Effector memory CD8-positive, alpha-beta T cell (primary cell): ENCODE measurements around the gene FAM53B.

Source experiments
- ATAC-seq: fragments of 150-1000 bp; cut with Tn5 transposase; replicated peaks from 2 replicates; pipeline ENCODE4 v1.10.0; 2021; ENCODE audit warnings: mild to moderate bottlenecking, moderate library complexity
- DNase-seq, 3 experiments: peaks; one replicate each; pipeline ENCODE4 v3.0.0; 2021
- H3K27ac Mint-ChIP-seq, 2 donors: one replicate each; pipeline ENCODE4 v1.8.0; 2022; ENCODE audit warnings: mild to moderate bottlenecking in 2 of 2, mixed read lengths in 2 of 2, moderate library complexity in 2 of 2
- H3K27me3 Mint-ChIP-seq, 2 donors: one replicate each; pipeline ENCODE4 v1.8.0; 2022; ENCODE audit warnings: mixed read lengths in 2 of 2
- H3K36me3 Mint-ChIP-seq: one replicate; pipeline ENCODE4 v1.8.0; 2022; ENCODE audit warnings: mild to moderate bottlenecking, moderate library complexity, mixed read lengths; ENCODE audit not compliant: insufficient read depth
- H3K4me1 Mint-ChIP-seq, 2 donors: one replicate each; pipeline ENCODE4 v1.8.0; 2022; ENCODE audit warnings: low read depth in 2 of 2, mixed read lengths in 2 of 2
- H3K4me3 Mint-ChIP-seq, 2 donors: one replicate each; pipeline ENCODE4 v1.8.0; 2022; ENCODE audit warnings: mild to moderate bottlenecking in 2 of 2, mixed read lengths in 2 of 2, moderate library complexity in 2 of 2
- H3K9me3 Mint-ChIP-seq, 2 donors: one replicate each; pipeline ENCODE4 v1.8.0; 2022; ENCODE audit warnings: mixed read lengths in 2 of 2

FAM53B gene

GRCh38 chr10:124625831-124626238, 118.3 kb downstream of the FAM53B start:
- Mint-ChIP-seq H3K4me3 (no peak overlapping the region), H3K27ac (peak overlapping the region in 1 of 2 donors; percentile 97), H3K27me3 (no peaks in the 10 kb centered on the region), H3K4me1 (peaks cover 39 to 59% of the 10 kb centered on the region in 2 donors), H3K9me3 (no peaks in the 10 kb centered on the region), H3K36me3 (peaks cover 22% of the 10 kb centered on the region)
- no peak for DNase-seq
- ATAC-seq: no peak

DNA sequence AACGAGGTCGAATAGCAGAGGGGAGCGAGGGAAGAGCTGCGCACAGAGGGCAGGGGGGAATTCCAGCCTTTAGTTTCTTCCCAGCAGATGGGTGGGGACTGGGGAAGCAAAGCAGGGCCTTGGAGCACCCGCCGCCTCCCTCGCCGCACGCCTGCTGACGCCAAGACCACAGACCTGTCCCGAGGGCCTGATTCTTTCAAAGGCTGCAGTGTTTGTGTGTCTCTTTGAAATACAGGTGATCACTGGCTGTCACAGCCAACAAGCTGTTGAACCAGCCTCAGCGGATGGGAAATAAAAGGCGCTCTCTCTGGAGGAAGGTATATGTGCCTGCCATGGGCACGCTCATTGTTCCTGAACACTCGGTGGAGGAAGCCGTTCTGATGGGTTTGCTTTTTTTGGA, 119.3 kb downstream of the FAM53B start:
- peaks cover 38 to 59% of the 10 kb centered on the region in 2 donors for H3K4me1 Mint-ChIP-seq
- ATAC-seq: no peak
- peak overlapping the region; percentile 84 to 97 for H3K27ac Mint-ChIP-seq
- peaks cover 22% of the 10 kb centered on the region for H3K36me3 Mint-ChIP-seq
- peak overlapping the region; percentile 8 to 14 for H3K4me3 Mint-ChIP-seq
- DNase-seq: no peak
- H3K9me3 Mint-ChIP-seq: no peaks in the 10 kb centered on the region
- no peaks in the 10 kb centered on the region for H3K27me3 Mint-ChIP-seq

GRCh38 chr10:124624466-124624865, 119.7 kb downstream of the FAM53B start:
- H3K4me3 Mint-ChIP-seq: peak overlapping the region; percentile 8 to 14
- DNase-seq (no peak), ATAC-seq (no peak)
- peaks cover 23% of the 10 kb centered on the region for H3K36me3 Mint-ChIP-seq
- H3K9me3 Mint-ChIP-seq: no peaks in the 10 kb centered on the region
- H3K27me3 Mint-ChIP-seq: no peaks in the 10 kb centered on the region
- peak overlapping the region; percentile 84 to 97 for H3K27ac Mint-ChIP-seq
- H3K4me1 Mint-ChIP-seq: peaks cover 40 to 60% of the 10 kb centered on the region in 2 donors

- no peaks in the 10 kb centered on the region for H3K27me3 Mint-ChIP-seq
- ATAC-seq (no peak), DNase-seq (no peak)
- H3K9me3 Mint-ChIP-seq: no peaks in the 10 kb centered on the region
- H3K4me1 Mint-ChIP-seq: peaks cover 40 to 60% of the 10 kb centered on the region in 2 donors
- no peak overlapping the region for H3K4me3 Mint-ChIP-seq
- H3K27ac Mint-ChIP-seq: peak overlapping the region; percentile 84 to 97
- H3K36me3 Mint-ChIP-seq: peaks cover 24% of the 10 kb centered on the region
Observed at GRCh38 chr10:124624006-124624405, 120.2 kb downstream of the FAM53B start.

DNA sequence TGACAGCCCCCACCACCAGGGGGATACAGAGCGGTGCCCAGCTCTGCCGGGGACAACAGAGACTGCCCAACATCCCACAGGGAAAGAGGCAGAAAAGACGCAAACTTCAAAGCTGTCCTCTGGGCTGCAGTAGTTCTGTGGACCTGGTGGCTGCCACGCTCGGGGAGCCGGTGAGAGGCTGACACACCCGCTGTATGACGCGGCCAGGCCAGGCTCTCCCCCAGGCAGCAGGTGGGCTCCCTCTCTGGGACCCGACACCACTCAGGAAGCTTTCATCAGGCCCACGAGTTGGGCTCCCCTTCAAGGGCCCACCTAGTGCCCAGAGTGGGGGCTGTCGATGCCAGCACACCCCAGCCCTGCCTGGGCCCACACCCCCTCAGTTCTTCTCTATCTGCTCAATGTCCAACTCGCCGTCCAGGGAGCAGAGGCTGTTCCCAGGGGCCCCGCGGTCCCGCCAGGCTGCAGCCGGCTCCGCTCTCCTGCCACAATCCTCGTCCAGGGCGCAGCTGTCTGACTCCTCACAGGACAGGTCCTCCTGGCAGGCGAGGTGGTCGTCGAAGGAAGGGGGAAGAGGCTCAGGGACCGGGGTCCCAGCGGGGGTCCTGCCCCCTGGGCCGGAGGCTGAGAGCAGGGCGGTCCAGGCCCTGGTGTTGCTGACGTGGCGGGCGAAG, 121.2 kb downstream of the FAM53B start:
- DNase-seq (no peak), ATAC-seq (no peak)
- no peaks in the 10 kb centered on the region for H3K9me3 Mint-ChIP-seq
- H3K4me3 Mint-ChIP-seq: no peak overlapping the region
- H3K27me3 Mint-ChIP-seq: no peaks in the 10 kb centered on the region
- peak overlapping the region in 1 of 2 donors; percentile 97 for H3K27ac Mint-ChIP-seq
- H3K36me3 Mint-ChIP-seq: peaks cover 34% of the 10 kb centered on the region
- H3K4me1 Mint-ChIP-seq: peaks cover 44 to 58% of the 10 kb centered on the region in 2 donors

- H3K4me3 Mint-ChIP-seq: no peak overlapping the region
- peaks cover 41 to 53% of the 10 kb centered on the region in 2 donors for H3K4me1 Mint-ChIP-seq
- H3K27me3 Mint-ChIP-seq: no peaks in the 10 kb centered on the region
- H3K27ac Mint-ChIP-seq: peak overlapping the region in 1 of 2 donors; percentile 97
- ATAC-seq (no peak), DNase-seq (no peak)
- peaks cover 35% of the 10 kb centered on the region for H3K36me3 Mint-ChIP-seq
- no peaks in the 10 kb centered on the region for H3K9me3 Mint-ChIP-seq
Observed at GRCh38 chr10:124622158-124622557, 122.0 kb downstream of the FAM53B start.

DNA sequence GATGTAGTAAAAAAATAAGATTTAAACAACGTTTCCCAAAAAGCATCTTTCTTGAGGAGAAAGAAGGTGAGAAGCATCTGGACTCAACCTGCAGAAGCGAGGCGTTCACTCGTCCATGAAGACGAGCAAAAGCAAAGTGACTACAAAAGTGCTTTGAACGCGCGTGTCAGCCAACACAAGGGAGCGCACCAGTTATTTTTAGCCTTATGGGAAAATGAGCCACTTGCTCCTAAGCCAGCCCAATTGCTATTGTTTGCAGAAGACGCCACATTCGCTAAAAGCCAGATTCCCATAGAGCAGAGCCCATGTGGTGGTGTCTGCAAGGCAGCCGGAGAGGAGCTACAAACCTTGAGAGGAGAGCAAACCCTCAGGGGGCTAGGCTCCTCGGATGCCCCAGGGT, 122.5 kb downstream of the FAM53B start:
- Mint-ChIP-seq H3K36me3 (peaks cover 39% of the 10 kb centered on the region), H3K4me3 (no peak overlapping the region), H3K27ac (peak overlapping the region; percentile 67 to 90), H3K27me3 (no peaks in the 10 kb centered on the region), H3K9me3 (no peaks in the 10 kb centered on the region), H3K4me1 (peaks cover 38 to 51% of the 10 kb centered on the region in 2 donors)
- ATAC-seq (no peak), DNase-seq (no peak)

- Mint-ChIP-seq H3K27ac (peak overlapping the region; percentile 90 to 94), H3K9me3 (no peaks in the 10 kb centered on the region), H3K4me1 (peaks cover 48% of the 10 kb centered on the region in 2 donors), H3K36me3 (peaks cover 51% of the 10 kb centered on the region), H3K4me3 (peak overlapping the region; percentile 12 to 66), H3K27me3 (no peaks in the 10 kb centered on the region)
- ATAC-seq (no peak), DNase-seq (no peak)
Observed at GRCh38 chr10:124619802-124620490, 124.2 kb downstream of the FAM53B start.

GRCh38 chr10:124619195-124619594, 125.0 kb downstream of the FAM53B start:
- peak overlapping the region; percentile 90 to 94 for H3K27ac Mint-ChIP-seq
- no peaks in the 10 kb centered on the region for H3K27me3 Mint-ChIP-seq
- H3K4me1 Mint-ChIP-seq: peaks cover 46 to 47% of the 10 kb centered on the region in 2 donors
- DNase-seq: peak; percentile 26 to 34 (median 33)
- peaks cover 55% of the 10 kb centered on the region for H3K36me3 Mint-ChIP-seq
- H3K4me3 Mint-ChIP-seq: peak overlapping the region; percentile 66 to 77
- H3K9me3 Mint-ChIP-seq: no peaks in the 10 kb centered on the region
- ATAC-seq: peak; percentile 71

- Mint-ChIP-seq H3K4me3 (peak overlapping the region; percentile 66 to 77), H3K9me3 (no peaks in the 10 kb centered on the region), H3K4me1 (peaks cover 50 to 52% of the 10 kb centered on the region in 2 donors), H3K27me3 (no peaks in the 10 kb centered on the region), H3K27ac (peak overlapping the region; percentile 90 to 94), H3K36me3 (peaks cover 53% of the 10 kb centered on the region)
- ATAC-seq (no peak), DNase-seq (no peak)
Observed at GRCh38 chr10:124618470-124619073, 125.6 kb downstream of the FAM53B start.

DNA sequence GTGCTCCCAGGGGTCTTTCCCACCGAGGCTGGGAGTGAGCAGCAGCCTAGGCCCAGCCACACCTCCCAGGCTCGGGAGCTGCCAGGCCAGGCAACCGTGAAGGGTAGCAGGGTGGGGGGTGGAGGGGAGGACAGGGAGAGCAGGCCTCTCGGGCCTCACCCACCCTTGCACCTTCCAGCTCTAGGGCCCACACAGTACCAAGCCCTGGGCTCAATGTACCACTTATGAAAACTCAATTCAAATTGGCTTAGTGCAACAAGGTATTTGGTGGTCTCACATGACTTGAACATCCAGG, 127.4 kb downstream of the FAM53B start:
- H3K27ac Mint-ChIP-seq: peak overlapping the region; percentile 94
- H3K9me3 Mint-ChIP-seq: no peaks in the 10 kb centered on the region
- DNase-seq (no peak), ATAC-seq (no peak)
- peaks cover 62 to 68% of the 10 kb centered on the region in 2 donors for H3K4me1 Mint-ChIP-seq
- peaks cover 63% of the 10 kb centered on the region for H3K36me3 Mint-ChIP-seq
- H3K4me3 Mint-ChIP-seq: peak overlapping the region in 1 of 2 donors; percentile 14
- no peaks in the 10 kb centered on the region for H3K27me3 Mint-ChIP-seq

DNA sequence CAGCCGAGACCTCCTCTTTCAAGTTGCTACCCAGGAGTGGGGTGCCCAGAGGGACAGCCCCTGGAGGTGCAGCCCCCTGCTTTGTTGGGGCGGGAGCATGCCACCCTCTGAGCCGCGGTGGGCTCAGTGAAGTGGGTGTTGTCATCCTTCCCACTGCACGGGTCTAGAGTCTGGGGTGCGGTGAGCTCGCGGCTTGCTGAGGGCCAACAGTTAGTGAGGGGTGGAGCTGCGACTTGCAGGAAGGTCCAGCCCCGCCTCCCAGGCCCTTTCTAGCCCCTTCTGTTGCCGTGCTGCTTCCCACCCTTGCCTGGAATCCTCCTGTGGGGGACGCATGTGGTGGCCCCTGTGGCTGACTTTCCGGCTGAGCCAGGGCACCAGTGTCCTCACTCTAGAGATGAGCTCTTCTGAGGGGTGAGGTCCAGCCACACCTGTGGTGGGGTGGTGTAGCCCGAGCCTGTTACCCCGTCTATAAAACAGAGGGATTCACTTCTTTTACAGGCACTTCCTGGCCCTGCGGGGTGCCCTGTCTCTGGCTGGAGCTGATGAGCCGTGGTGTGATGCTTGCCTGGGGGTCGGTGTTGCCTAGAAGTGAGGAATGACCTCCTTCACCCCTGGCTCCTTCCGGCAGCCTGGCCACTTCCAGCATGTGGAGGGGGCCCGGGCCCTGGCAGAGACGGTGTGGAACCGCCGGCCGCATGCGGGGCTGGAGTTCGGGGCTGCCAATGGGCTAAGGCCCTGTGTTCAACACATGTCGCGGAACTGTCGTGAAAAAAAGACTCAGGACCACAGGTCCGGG, 127.9 kb downstream of the FAM53B start:
- H3K9me3 Mint-ChIP-seq: no peaks in the 10 kb centered on the region
- H3K4me3 Mint-ChIP-seq: peak overlapping the region; percentile 69 to 70
- H3K27me3 Mint-ChIP-seq: no peaks in the 10 kb centered on the region
- H3K27ac Mint-ChIP-seq: peak overlapping the region; percentile 94
- ATAC-seq (peak; percentile 44), DNase-seq (peak; percentile 38 to 49 (median 42))
- peaks cover 63% of the 10 kb centered on the region for H3K36me3 Mint-ChIP-seq
- H3K4me1 Mint-ChIP-seq: peaks cover 65 to 73% of the 10 kb centered on the region in 2 donors

GRCh38 chr10:124615259-124615658, 128.9 kb downstream of the FAM53B start:
- H3K27ac Mint-ChIP-seq: peak overlapping the region; percentile 94
- peak overlapping the region; percentile 63 to 69 for H3K4me3 Mint-ChIP-seq
- no peak for ATAC-seq
- H3K36me3 Mint-ChIP-seq: peaks cover 61% of the 10 kb centered on the region
- H3K4me1 Mint-ChIP-seq: peaks cover 66 to 77% of the 10 kb centered on the region in 2 donors
- H3K9me3 Mint-ChIP-seq: no peaks in the 10 kb centered on the region
- DNase-seq: no peak
- no peaks in the 10 kb centered on the region for H3K27me3 Mint-ChIP-seq
